GM19372 (cell line): Measurements from ENCODE around the gene XPR1.
"Not testable (repeated sequence)": the region's sequence is repeated elsewhere in the genome, so short reads cannot be mapped to it uniquely, and the experiment has no call there.

Source experiments
- ATAC-seq: cut with Tn5 transposase; IDR thresholded peaks from one replicate; pipeline ENCODE4 v1.9.1; 2021; ENCODE audit warnings: mild to moderate bottlenecking, low read depth, moderate library complexity; ENCODE audit not compliant: unreplicated experiment

XPR1 gene

DNA sequence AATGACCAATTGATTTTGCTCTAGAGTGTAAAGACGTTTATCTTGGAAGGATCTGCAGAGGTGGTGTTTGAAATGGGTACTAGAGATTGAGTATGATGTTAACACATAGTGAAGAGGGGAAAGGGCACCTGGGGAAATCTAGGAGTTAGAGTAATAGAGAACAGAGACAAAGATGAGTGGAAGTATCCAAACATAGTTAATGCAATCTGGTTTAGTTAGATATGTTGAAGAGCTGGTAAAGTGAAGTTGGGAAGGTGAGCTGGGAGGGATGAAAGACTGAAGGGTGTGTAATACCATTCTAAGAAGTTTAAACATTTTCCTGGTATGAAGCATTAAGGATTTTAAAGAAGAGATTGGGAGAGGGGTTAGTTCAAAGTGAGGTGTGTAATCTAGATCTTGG, 11.0 kb downstream of the XPR1 start:
- ATAC-seq = no peak

DNA sequence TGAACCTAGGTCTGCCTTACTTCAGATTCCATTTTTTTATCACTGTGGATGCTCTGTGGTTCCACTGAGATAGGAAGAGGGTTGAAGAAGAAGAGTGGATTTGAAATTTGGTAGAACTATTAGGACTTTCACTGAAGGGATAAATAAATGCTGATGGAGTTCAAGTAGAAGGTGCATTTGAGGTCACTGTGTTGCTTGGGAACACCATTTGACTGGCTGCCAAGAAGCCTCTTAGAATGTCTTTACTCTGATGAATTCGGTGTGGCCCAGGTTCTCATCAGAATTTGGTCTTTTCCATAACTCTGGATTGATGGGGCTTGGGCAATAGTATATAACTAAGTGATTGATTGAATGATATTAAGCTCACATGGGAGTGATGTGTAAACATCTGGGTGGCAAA, 11.9 kb downstream of the XPR1 start:
- ATAC-seq = no peak

DNA sequence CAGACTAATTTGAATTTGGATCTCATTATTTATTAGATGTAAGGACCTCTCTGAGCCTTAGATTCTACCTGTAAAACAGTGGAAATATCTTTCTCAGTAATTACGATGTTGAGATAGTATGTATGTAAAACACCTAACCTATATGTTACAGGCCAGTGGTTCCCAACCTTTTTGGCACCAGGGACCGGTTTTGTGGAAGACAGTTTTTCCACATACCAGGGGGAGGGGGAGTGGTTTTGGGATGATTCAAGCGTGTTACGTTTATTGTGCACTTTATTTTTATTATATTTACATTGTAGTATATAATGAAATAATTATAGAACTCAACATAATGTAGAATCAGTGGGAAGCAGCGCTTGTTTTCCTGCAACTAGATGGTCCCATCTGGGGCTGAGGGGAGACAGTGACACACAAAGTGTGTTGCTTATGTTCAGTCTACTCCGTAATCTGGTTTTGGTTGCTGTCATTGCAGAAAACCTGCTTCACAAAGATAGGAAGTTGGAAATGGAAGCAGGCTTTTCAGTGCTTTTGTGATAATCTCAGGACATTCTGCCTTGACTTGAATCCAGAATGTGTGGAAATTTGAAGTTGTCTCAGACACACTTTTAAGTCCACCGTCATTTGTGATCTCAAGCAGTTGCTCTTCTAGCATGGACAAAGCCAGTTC, 12.8 kb downstream of the XPR1 start:
- no peak for ATAC-seq

DNA sequence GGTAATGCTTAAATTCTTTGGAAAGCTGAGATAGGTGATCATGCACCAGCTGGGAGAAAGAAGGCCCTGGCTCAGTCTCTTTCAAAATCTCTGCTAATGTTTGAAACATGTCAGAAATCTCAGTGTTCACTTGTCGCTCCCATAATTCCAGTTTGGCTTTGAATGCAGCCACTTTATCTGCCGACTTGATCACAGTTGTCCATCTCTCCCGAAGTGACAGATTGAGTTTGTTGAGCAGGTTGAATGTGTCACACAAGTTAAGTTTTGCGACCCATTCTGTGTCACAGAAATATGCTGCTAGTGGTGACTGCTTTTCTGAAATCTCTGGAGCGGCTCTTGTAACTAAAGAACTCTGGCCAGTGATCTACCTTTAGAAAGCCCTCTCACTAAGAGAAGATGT, 13.4 kb downstream of the XPR1 start:
- not testable (repeated sequence) for ATAC-seq

DNA sequence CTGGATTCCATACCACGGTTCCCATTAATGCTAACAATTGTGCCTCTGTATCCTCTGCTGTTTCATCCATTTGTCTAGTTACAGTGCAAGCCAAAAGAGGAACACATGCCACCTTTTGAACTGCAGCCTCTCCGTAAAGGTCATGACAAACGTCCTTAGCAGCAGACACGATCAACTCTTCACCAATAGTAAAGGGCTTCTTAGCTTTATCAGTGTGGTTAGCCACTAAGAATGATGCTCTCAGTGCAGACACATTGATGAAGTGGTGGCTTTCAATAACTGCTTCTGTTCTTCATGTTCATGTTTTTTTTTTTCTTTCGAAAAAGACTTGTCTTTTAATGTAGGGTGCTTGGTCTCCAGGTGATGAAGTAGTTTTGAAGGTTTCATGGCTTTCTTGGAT, 14.3 kb downstream of the XPR1 start:
- no peak for ATAC-seq

DNA sequence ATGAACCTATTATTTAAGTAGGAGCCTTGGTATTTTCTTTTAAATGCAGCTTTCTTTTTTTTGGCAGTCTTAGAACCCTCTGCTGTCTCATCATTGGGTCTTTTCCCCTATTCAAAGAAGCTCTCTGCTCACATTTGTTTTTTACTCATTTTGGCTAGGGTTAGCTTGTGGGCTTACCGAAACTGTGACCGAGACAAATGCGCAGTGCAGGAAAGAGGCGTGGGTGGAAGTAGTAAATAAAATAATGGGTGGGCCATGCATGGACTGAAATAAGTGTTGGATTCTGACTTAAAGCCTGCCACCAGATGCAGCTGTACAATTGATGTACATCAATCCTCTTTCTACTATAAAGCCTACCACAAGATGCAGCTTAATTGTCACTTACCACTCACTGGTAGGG, 14.7 kb downstream of the XPR1 start:
- ATAC-seq = no peak

DNA sequence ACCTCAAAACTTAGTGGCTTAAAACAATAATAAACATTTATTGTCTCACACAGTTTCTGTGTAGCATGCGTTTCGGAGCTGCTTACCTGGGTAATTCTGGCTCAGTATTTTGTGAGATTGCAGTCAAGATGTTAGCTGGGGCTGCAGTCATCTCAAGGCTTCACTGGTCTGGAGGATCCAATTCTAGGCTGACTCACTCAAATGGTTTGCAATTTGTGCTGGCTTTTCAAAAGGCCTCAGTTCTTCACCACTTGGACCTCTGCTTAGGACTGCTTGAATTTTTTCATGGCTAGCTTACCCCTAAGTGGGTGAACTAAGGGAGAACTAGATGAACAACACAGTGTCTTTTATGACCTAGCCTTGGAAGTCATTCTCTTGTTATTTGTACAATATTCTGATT, 21.0 kb downstream of the XPR1 start:
- ATAC-seq = no peak

DNA sequence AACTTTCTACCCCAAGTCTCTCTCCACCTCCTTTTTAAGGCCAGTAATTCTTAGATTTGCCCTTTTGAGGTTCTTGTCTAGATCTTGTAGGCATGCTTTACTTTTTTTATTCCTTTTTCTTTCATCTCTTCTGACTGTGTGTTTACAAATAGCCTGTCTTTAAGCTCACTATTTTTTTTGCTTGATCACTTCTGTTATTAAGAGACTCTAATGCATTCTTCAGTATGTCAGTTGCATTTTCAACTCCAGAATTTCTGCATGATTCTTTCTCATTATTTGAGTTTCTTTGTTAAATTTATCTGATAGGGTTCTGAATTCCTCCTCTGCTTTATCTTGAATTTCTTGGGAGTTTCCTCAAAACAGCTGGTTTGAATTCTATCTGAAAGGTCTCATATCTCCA, 30.9 kb downstream of the XPR1 start:
- no peak for ATAC-seq

DNA sequence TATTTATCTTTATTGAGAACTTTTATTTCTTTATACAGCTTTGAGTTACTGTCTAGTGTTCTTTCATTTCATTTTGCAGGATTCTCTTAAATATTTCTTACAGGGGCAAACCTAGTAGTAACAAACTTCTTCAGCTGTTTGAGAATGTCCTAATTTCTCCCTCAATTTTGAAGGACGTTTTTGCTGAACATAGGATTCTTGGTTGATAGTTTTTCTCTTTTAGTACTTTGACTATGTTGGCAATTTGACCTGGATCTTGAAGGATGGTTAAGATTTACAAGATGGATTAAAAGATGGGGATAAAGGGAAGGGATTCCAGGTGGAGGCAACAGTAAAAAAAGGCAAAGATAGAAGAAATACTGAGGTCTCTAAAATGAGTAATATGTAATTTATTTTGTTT, 38.9 kb downstream of the XPR1 start:
- ATAC-seq = no peak

DNA sequence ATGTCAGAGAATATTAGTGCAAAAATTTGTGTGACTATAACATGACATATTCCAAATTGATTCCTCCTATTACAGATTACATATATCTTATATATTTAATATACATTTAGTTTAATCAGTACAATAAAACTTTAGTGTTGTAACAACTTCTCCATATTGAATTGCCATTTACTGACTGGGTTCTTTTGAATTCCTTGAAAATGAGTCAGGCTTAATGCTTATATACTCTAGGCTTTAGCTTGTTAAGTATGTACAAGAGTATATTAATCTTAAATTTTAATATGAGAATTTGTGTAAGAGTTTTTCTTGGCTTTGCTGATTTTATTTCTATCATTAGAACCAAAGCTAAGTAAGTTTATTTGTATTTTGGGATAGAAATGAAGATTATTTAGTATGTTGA, 40.3 kb downstream of the XPR1 start:
- no peak for ATAC-seq

DNA sequence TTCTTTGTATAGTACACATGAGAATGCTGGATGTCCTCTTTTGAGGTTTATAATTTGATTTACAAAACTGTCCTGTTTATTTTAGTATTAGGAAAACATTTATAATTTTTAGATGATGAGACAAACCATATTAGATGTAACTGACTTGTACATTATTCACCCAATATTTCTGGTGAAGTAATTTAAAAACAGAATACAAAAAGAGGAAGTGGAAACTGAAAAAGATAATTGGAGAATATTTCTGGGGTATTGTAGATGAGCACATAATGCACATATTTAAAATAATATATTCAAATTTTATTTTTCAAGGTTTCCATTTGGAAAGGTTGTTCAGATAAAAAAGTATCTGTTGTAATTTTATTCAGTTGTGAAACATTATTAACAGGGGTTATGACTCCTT, 40.7 kb downstream of the XPR1 start:
- no peak for ATAC-seq

DNA sequence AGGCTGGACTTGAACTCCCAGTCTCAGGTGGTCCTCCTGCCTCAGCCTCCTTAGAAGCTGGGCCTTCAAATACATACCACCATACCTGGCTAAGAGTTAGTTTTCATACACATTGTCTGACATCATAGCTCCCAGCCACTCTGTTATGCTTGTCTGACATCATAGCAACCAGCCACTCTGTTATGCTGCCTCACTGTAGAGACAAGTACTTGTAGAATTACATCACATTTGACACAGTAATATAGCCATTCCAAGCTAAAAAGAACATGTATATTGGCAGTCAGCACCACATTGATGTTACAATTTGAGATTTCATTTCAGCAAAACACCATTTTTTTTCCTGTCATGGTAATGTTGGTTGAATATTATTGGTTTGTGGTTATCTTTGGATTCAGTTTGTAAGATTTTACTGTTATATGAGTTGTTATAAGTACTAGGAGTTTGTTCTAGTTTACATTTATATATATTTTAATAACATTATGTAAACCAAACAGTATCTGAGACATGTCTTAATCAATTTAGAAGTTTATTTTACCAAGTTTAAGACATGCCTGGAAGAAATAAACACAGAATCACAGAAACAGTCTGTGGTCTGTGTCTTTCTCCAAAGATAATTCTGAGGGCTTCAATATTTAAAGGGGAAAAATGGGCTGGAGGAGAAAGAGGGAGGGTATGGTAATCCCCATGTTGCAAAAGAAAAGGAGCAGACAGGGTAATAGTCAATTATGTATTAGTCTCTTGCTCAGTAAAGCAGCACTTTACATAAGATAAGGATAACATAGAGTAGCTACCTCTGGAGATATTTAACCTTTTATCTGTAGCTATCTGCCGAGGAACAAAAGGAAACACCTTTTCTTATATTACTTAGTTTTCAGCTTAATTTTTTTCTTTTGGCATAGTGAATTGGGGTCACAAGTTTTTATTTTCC, 43.0 kb downstream of the XPR1 start:
- no peak for ATAC-seq

DNA sequence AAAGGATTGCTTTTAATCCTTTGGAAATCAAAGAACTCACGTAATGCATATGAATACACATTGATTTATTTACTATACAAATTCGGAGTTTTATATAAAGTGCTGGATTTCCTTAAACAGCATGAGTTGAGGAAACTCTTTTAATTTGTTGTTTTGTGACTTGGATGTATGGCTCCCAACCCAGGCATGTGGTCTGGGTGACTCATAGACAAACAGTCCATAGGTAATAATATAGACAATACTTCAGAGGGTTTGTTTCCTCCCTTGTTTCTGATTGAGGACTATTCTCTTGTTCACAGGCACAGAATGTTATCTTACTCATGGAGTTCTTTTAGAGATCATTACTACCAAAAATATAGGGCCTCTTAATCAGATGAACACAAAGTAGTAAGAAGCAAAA, 43.8 kb downstream of the XPR1 start:
- ATAC-seq = no peak

DNA sequence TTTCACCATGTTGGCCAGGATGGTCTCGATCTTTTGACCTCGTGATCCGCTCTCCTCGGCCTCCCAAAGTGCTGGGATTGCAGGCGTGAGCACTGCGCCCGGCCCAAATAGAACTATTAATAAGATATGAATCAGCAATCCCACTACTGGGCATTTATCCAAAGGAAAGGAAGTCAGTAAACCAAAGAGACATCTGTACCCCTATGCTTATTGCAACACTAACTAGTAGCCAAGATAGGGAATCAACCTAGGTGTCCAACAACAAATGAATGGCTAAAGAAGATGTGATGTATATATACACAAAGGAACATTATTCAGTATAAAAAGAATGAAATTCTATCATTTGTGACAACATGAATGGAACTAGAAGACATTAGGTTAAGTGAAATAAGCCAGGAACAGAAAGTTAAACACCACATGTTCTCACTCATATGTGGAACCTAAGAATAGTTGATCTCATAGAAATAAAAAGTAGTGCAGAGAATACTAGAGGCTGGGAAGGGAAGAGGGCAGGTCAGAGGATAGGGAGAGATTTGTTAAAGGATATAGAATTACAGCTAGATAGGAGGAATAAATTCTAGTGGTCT, 48.8 kb downstream of the XPR1 start:
- no peak for ATAC-seq

DNA sequence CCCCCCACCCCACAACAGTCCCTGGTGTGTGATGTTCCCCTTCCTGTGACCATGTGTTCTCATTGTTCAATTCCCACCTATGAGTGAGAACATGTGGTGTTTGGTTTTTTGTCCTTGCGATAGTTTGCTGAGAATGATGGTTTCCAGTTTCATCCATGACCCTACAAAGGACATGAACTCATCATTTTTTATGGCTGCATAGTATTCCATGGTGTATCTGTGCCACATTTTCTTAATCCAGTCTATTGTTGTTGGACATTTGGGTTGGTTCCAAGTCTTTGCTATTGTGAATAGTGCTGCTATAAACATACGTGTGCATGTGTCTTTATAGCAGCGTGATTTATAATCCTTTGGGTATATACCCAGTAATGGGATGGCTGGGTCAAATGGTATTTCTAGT, 51.3 kb downstream of the XPR1 start:
- not testable (repeated sequence) for ATAC-seq

DNA sequence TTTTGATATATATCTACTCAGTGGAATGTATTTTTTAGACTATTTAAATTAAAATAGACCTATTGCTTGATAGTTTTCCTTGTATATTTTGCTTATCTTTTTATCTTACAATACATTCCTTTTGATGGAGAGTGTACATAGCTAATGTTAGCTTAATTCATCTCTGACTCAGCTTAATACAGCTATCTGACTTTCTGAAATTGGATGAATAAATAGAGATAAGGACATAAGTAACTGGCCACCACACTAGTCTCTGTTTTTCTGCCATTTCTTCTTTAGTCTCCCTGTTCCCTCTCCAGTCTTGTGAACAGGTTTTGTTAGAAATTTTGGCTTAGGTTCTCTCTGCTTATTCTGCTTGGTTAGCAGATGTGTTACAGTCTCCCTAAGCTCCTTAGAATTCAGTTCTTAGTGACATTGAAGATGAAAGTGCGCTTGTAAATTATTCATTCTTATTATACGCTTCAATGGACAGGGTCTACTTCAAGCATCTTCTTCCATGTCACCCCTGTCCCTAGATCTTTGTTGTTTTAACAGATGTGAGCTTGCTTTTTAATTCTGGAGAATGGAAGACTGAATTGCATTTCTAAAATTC, 59.6 kb downstream of the XPR1 start:
- ATAC-seq = no peak

DNA sequence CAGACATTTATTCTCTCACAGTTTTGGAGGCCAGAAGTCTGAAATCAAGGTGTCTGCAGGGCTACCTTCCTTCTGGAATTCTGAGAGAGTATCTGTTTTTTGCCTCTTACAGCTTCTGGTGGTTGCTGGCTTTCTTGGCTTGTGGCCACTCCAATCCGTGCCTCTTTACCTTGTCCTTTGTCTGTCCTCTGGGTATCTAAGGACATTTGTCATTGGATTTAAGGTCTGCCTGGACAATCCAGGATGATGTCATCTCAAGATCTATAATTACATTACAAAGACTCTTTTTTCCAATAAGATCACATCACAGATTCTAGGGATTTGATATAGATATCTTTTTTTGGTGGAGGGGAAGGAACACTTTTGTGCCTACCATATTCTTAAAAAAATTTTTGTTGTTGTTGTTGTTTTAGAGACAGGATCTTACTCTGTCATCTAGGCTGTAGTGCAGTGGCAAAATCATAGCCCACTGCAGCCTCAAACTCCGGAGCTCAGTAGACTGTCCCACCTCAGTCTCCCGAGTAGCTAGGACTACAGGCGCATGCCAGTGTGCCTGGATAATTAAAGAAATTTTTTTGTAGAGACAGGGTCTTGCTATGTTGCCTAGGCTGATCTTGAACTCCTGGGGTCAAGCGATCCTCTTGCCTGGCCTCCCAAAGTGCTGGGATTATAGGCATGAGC, 61.9 kb downstream of the XPR1 start:
- no peak for ATAC-seq

DNA sequence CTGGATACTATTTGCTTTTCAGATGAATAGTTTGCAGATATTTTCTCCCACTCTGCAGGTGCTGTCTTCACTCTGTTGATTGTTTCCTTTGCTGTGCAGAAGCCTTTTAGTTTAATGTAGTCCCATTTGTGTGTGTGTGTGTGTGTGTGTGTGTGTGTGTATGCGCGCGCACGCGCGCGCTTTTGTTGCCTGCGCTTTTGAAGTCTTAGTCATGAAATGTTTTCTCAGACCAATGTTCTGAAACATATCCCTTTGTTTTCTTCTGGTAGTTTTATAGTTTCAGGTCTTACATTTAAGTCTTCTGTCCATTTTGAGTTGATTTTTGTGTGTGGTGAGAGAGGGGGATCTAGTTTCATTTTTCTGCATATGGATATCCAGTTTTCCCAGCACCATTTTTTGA, 63.5 kb downstream of the XPR1 start:
- no peak for ATAC-seq

DNA sequence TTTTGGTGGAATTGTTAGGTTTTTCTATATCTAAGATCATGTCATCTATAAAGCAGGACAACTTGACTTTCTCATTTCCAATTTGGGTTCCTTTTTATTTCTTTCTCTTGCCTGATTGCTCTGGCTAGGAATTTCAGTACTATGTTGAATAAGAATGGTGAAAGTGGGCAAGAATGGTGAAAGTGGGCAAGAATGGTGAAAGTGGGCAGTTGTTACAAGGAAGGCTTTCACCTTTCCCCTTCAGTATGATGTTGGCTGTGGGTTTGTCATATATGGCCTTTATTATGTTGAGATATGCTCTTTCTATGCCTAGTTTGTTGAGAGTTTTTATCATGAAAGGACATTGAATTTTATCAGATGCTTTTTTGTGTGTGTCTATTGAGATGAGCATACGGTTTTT, 64.5 kb downstream of the XPR1 start:
- ATAC-seq = no peak

DNA sequence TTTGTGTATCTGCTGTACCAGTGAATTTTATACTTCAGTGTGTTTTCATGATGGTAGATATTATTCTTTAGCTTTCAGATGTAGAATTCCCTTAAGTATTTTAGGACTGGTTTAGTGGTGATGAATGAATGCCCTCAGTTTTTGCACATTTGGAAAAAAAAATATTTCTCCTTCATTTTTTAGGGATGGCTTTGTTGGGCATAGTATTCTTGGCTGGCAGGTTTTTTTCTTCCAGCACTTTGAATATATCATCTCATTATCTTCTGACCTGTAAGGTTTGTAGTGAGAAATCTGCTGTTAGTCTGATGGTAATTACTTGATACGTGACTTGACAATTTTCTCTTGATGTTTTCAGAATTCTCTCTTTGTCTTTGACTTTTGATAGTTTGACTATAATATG, 66.8 kb downstream of the XPR1 start:
- no peak for ATAC-seq

DNA sequence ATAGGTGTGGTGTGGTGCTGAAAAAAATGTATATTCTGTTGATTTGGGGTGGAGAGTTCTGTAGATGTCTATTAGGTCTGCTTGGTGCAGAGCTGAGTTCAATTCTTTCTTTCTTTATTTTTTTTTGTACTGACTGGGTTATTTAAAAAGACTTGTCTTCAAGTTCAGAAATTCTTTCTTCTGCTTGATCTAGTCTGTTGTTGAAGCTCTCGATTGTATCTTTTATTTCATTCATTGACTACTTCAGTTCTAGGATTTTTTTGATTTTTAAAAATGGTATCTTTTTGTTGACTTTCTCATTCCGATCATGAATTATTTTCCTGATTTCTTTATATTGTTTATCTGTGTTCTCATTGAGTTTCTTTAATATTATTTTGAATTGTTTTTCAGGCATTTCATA, 70.6 kb downstream of the XPR1 start:
- not testable (repeated sequence) for ATAC-seq
